Right kidney (tissue), 1 donor: Measurements from ENCODE around the gene CEBPA.

ENCODE experiments used
- DNase-seq: peaks from one replicate; pipeline ENCODE4 v3.0.0-alpha.2; 2016

CEBPA gene

GRCh38 chr19:33288666-33289065 lies 13.7 kb downstream of the CEBPA start:
- no peak for DNase-seq

GRCh38 chr19:33287927-33288326 lies 14.4 kb downstream of the CEBPA start:
- no peak for DNase-seq

- DNase-seq = no peak
These were observed 14.9 kb downstream of the CEBPA start for GRCh38 chr19:33287438-33287837.

DNA sequence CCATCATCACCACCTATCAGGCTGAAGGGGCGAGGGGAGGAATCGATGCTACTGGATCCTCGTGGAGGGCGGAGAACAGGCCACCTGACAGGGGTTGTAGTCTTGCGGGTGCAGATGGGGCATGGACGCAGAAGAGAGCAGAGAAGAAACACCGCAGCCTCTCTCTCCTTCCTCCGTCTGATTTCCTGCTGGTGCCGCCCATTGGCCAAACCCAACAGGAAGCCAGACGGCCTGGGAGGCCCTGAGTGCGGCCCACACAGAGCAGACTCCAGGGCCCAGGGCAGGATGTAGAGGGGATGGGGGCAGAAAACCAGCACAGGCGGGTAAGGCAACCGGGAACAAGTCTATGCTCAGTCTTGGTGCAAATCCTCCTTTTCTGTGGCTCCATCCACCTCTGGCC lies 15.4 kb downstream of the CEBPA start:
- DNase-seq = no peak

- no peak for DNase-seq
These were observed 16.9 kb downstream of the CEBPA start for GRCh38 chr19:33285441-33285927.

DNA sequence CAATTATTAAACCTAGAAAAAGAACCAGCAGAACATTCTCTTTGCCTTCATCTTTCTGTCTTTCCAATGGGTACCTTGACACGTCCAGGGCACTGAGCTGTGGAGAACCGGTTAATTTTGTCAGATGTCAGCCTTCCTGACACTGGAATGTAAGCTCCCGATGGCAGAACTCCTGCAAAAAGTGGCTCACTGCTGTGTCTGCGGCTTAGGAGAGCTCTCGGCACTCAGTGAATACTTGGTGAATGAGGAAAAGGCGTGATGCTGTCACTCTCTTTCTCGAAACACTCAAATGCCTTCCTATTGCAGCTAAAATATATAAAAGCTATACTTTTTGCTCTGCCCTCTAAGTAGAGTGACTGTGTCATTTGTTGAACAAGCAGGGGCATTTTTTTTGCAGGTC lies 17.6 kb downstream of the CEBPA start:
- no peak for DNase-seq

GRCh38 chr19:33284146-33284643 lies 18.1 kb downstream of the CEBPA start:
- DNase-seq = no peak

GRCh38 chr19:33283589-33283988 lies 18.7 kb downstream of the CEBPA start:
- no peak for DNase-seq

GRCh38 chr19:33282036-33282671 lies 20.2 kb downstream of the CEBPA start:
- DNase-seq = no peak

DNA sequence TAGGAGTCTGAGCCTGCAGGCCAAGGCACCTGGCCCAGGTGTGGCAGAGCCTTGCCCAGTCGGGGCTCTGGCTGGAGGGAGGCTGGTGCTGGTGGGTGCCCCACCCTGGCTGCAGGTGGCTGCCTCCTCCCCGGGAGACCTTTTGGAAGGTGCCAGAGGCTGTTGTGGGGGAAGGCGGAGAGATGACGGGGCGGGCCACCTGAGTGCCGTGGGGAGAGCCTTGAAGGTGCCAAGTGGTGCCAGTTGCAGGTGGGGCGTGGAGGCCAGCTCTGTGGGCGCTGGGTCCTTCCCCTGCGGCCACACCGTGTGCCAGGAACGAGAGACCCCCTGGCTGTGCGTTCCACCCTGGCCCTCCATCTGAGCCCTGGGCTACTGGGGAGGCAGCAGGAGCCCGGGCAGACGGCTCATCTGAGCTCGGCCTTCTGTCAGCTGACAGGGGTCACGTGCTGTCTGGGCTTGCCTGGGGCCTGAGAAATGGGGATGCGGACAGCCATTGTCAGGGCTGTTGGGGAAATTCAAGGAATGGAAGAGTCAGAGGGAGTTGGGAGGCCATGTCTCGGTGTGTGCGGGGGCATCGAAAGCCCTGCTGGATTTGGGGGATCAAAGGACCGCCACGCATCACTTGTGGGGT lies 20.9 kb downstream of the CEBPA start:
- no peak for DNase-seq

DNA sequence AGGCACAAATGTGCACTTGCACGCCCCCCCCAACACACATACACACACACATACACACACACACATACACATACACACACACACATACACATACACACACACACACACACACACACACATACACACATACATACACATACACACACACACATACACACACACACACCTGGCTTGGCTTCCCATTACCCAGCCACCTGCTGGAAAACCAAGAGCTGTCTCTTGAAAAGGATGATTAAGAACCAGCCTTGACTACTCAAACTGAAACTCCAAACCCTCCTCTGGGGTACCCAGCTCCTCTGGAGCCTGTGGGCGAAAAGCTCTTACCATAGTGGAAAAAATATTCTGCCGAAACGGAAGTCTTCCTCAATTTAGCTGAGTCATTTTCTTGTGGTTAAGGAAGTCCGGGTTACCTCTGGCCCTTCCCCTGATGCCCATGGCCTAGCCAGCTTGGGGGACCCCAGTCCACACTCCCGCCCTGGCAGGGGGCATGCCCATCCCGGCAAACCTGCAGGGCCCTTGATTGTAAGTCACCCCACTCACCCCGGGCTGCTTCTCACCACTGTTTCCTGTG lies 21.9 kb downstream of the CEBPA start:
- DNase-seq = no peak

- DNase-seq = no peak
These were observed 22.6 kb downstream of the CEBPA start for GRCh38 chr19:33279430-33280350.

- no peak for DNase-seq
These were observed 23.7 kb downstream of the CEBPA start for GRCh38 chr19:33278403-33279269.

DNA sequence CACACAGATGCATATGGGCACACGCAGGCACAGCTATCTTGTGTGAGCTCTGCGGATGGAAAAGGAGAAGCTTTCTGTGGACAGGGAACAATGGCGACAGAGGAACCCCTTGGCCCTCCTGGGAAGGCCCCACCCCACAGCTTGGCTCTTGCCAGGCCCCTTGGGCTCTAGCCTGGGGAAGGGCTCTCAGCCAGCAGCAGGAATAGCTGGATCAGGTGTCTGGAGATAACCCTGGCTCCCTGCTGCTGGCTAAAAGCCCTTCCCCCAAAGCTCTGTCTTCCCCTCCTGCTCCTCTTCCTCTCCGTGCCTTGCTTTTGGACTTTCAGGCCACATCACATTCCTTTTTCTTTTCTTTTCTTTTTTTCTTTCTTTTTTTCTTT lies 24.3 kb downstream of the CEBPA start:
- DNase-seq = no peak

GRCh38 chr19:33277434-33277833 lies 24.9 kb downstream of the CEBPA start:
- no peak for DNase-seq

DNA sequence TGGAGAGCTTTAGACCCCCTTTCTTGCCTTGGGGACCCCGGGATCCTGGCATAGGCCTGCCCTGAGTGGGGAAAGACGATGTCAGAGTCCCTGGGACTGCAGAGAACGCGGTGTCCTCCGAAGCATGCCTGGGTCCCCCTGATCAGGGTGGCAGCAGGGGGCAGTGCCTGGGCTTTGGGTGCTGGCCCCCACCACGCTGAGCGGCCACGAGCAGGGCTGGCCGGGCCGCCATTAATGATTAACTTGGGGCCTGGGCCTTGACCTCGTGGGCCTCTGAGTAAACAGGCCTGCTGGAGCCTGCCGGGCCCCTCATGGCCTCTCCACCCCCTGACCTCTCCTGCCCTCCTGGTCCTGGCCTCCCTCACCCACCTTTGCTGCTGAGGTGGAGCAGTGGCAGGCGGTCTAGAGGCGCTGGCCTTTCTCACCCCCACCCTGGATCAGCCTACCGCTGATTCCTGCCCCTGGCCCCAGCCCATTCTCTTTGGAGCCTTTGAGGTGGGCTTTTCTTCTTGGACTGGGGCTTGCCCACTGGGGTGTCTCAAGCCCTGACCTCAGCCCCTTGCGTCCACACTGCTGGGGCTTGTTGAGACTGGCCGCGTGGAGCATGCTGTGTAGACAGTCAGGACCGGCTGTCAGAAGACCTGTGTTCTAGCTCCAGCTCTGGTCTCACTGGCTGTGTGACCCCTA lies 26.3 kb downstream of the CEBPA start:
- DNase-seq = no peak

DNA sequence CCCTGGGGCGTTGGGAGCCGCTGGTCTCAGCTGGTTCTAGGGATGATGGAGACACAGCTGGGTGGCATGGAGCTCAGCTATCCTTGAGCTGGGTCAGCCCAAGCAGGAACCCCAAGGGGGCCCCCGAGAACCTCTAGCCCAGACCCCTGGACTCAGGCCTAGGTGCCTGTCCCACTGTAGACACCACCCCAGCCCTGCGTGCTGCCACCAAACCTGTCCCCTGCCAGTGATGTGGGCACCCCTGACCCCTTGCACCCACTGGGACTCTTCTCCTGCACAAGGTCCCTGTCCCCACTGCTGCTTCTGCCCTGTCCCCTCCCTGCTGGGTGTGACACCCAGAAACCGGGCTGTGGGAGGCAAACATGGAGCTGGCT lies 26.8 kb downstream of the CEBPA start:
- DNase-seq = no peak

DNA sequence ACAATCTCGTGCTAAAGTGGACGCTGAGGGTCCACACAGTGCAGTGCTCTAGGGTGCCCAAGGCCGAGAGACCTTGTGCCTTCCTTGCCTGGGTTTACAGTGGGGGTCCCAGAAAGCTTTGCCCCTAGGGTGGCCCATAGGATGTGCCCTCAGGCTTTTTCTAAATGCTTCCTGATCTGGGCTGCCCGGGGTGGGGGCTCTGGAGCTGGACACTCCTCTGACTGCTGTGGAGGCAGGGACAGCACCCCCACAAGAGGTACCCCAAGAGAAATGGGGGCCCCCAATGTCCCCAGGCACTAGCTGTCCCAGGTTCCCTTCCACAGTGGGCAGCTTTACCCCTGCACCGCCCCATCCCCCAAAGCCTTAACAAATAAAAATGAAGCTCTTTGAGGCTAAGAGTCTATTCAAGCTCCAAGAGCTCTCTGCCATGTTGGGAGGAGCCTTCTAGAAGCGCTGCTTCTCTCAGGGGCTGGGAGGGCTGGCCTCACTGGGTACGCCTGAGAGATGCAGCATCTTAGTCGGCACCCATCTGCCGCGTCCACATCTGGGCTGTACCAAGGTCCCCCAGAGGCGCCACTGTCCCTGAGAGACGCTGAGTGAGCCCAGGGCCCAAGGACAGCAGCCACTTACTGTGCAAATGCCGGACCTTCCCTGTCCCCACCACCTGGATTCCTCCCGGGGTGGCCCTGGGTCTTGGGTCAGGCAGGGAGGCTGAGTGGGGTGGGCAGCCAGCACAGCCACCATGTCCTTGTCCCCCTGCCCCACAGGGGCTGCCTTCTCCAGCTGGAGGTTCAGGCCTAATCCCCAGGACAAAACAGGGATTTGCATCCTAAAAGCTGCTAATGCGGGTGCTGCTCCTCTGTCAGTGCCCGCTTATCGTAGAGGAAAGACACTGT lies 27.4 kb downstream of the CEBPA start:
- DNase-seq = no peak

DNA sequence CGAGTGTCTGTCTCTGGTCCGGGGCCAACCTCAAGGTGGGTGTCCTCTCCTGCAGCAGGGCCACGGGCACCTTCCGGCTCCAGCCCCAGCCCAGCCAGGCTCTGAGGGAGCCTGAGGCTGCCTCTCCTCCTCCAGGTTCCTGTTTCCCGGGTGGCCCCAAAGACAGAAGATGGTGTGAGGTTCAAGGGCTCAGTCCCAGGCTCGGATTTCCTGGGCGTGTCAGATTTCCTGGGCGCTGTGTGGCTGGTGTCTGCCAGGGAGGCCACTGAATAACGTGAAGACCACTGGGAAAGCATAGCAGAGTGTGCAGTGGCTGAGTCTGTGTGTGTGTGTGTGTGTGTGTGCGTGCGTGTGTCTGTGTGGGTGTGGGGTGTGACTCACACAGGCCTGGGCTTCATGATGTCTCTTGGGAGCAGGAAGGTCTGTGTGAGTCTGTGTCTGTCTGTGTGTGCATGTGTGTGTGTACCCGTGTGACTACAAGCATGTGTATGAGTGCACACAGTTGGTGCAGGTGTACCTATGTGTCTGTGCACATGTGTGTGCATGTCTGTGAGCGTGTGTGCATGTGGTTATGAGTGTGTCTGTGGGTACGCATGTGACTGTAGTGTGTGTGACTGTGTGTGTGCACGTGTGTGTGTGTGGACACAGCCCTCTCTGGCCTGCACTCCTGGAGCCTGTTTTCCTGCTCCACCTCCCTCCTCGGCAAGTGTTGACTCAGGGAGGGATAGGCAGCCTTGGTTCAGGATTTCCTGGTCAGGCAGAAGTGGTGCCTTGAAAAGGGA lies 28.3 kb downstream of the CEBPA start:
- peak; percentile 43 for DNase-seq
